Lower lobe of right lung (tissue), 2 donors: ENCODE measurements around the gene ZBED1. TPM values are rescaled to one million over a fixed set of nuclear protein-coding genes. Genes with fewer than 3 reads are reported as not detected.

Experiments
- ATAC-seq, 2 donors: fragments of 200-7000 bp; cut with Tn5 transposase; one replicate each; pipeline ENCODE4 v1.9.1; 2020 to 2022; ENCODE audit warnings: mild to moderate bottlenecking in 2 of 2, moderate library complexity in 2 of 2
- DNase-seq: peaks from one replicate; pipeline ENCODE4 v3.0.0-alpha.2; 2020
- H3K27ac ChIP-seq: fragments of 200-600 bp; one replicate; pipeline ENCODE4 v1.8.0; 2022
- H3K27me3 ChIP-seq: fragments of 200-600 bp; one replicate; pipeline ENCODE4 v1.8.0; 2022; ENCODE audit warnings: low read depth
- H3K36me3 ChIP-seq: fragments of 200-600 bp; one replicate; pipeline ENCODE4 v1.8.0; 2022; ENCODE audit warnings: mild to moderate bottlenecking
- H3K4me1 ChIP-seq: fragments of 200-600 bp; one replicate; pipeline ENCODE4 v1.8.0; 2022
- H3K4me3 ChIP-seq: fragments of 200-600 bp; one replicate; pipeline ENCODE4 v1.8.0; 2022; ENCODE audit warnings: mild to moderate bottlenecking
- H3K9me3 ChIP-seq: fragments of 200-600 bp; one replicate; pipeline ENCODE4 v1.8.0; 2022
- CTCF ChIP-seq: fragments of 200-600 bp; IDR thresholded peaks from one replicate; pipeline ENCODE4 v1.8.0; 2022; ENCODE audit warnings: antibody characterized with exemption, mild to moderate bottlenecking
- intact Hi-C: fragments of 100-400 bp; cut with DNase I; formaldehyde crosslinking; loops from one replicate; pipeline ENCODE4 v1.11.0; 2022
- total RNA-seq: library from RNA; stranded (reverse); fragmentation: NEBNext Ultra II Directional; extraction: Animal tissue kit (Norgen Biotek cat#: 25700); gene quantifications from one replicate; pipeline ENCODE4 v1.2.1, GENCODE V29; 2021
- donor health status: DM: no; HTN: yes; CAD: no; lungs with severe emphysema.

Gene ZBED1
- total RNA-seq, 1 donor from 2014 or later: 46.3 TPM

GRCh38 chrX:2451501-2452316, 49.1 kb downstream of the ZBED1 start:
- no peaks in the 10 kb centered on the region for H3K9me3 ChIP-seq
- peak; percentile 33 for DNase-seq
- no peak overlapping the region for H3K4me3 ChIP-seq
- H3K36me3 ChIP-seq: no peaks in the 10 kb centered on the region
- H3K27me3 ChIP-seq: no peaks in the 10 kb centered on the region
- ATAC-seq: no peak
- no peaks in the 10 kb centered on the region for H3K4me1 ChIP-seq
- intact Hi-C loops: no loop called here
- no peak overlapping the region for H3K27ac ChIP-seq
- TF ChIP-seq CTCF: no peak

GRCh38 chrX:2450681-2451080, 50.1 kb downstream of the ZBED1 start:
- no peak for DNase-seq
- no peak for ATAC-seq
- Histone ChIP-seq H3K9me3 (no peaks in the 10 kb centered on the region), H3K27ac (no peak overlapping the region), H3K36me3 (no peaks in the 10 kb centered on the region), H3K4me1 (no peaks in the 10 kb centered on the region), H3K27me3 (no peaks in the 10 kb centered on the region), H3K4me3 (no peak overlapping the region)
- TF ChIP-seq CTCF: no peak
- intact Hi-C loops: no loop called here

GRCh38 chrX:2449135-2449886, 51.5 kb downstream of the ZBED1 start:
- Histone ChIP-seq H3K27ac (no peak overlapping the region), H3K9me3 (no peaks in the 10 kb centered on the region), H3K4me3 (no peak overlapping the region), H3K36me3 (no peaks in the 10 kb centered on the region), H3K27me3 (no peaks in the 10 kb centered on the region), H3K4me1 (no peaks in the 10 kb centered on the region)
- TF ChIP-seq CTCF: no peak
- no peak for ATAC-seq
- peak; percentile 27 for DNase-seq
- intact Hi-C loops: no loop called here

GRCh38 chrX:2447484-2447883, 53.3 kb downstream of the ZBED1 start:
- intact Hi-C loops: no loop called here
- no peak for ATAC-seq
- no peaks in the 10 kb centered on the region for H3K36me3 ChIP-seq
- H3K27ac ChIP-seq: no peak overlapping the region
- no peak overlapping the region for H3K4me3 ChIP-seq
- no peak for TF ChIP-seq CTCF
- H3K9me3 ChIP-seq: no peaks in the 10 kb centered on the region
- H3K4me1 ChIP-seq: no peaks in the 10 kb centered on the region
- peak; percentile 3 for DNase-seq
- no peaks in the 10 kb centered on the region for H3K27me3 ChIP-seq

- H3K4me1 ChIP-seq: no peaks in the 10 kb centered on the region
- no peaks in the 10 kb centered on the region for H3K27me3 ChIP-seq
- no peaks in the 10 kb centered on the region for H3K36me3 ChIP-seq
- peak; percentile 31 for DNase-seq
- ATAC-seq: peak in 1 of 2 donors; percentile 37
- TF ChIP-seq CTCF: no peak
- H3K9me3 ChIP-seq: no peaks in the 10 kb centered on the region
- intact Hi-C loops: no loop called here
- H3K4me3 ChIP-seq: no peak overlapping the region
- H3K27ac ChIP-seq: no peak overlapping the region
Observed at GRCh38 chrX:2446815-2447214, 54.0 kb downstream of the ZBED1 start.
